B cell (primary cell): ENCODE measurements around the gene MORF4L1. TPM values are rescaled to one million over a fixed set of nuclear protein-coding genes. Genes with fewer than 3 reads are reported as not detected.

Experiments used
- ATAC-seq: fragments of 200-7000 bp; cut with Tn5 transposase; one replicate; pipeline ENCODE4 v1.10.0; 2021; ENCODE audit warnings: low read depth, mild to moderate bottlenecking, moderate number of reproducible peaks, moderate library complexity
- CTCF ChIA-PET: fragments of 350-600 bp; sonication (Branson Sonifier 250); formaldehyde crosslinking; loops from one replicate; lab custom pipeline; 2021; ENCODE audit warnings: antibody characterized with exemption, inconsistent platforms; lab: Charles Lee
- POLR2A ChIA-PET: fragments of 350-600 bp; sonication (Branson Sonifier 250); formaldehyde crosslinking; loops from one replicate; lab custom pipeline; 2021; ENCODE audit warnings: antibody characterized with exemption; lab: Charles Lee
- DNase-seq: peaks from one replicate; pipeline ENCODE4 v3.0.0; 2013
- H2AFZ ChIP-seq: 2 replicates; pipeline ENCODE4 v1.6.1; 2012; ENCODE audit warnings: mild to moderate bottlenecking, low read depth, low read length; ENCODE audit not compliant: insufficient read depth, poor library complexity, severe bottlenecking
- H3K27ac ChIP-seq, 2 donors: 1 replicate in 1 of 2; 2 replicates in 1 of 2; pipeline ENCODE4 v1.5.1; 2012 to 2013; ENCODE audit warnings: low read length in 2 of 2, mild to moderate bottlenecking in 2 of 2, moderate library complexity in 1 of 2
- H3K27me3 ChIP-seq, 4 experiments: fragments of 200-600 bp in 1 of 4; sonication (generic) in 1 of 4; replicated peaks in 1 of 4; 1 replicate in 2 of 4; 2 replicates in 2 of 4; pipeline versions ENCODE4 v1.6.1 to v1.7.0; 2013 to 2016; ENCODE audit warnings: low read length in 3 of 4, mild to moderate bottlenecking in 2 of 4, mixed read lengths in 1 of 4, moderate library complexity in 1 of 4; ENCODE audit not compliant: insufficient read depth in 4 of 4, control insufficient read depth in 3 of 4; ENCODE audit errors: control extremely low read depth in 1 of 4
- H3K36me3 ChIP-seq, 2 experiments: replicated peaks in 1 of 2; 1 replicate in 1 of 2; 2 replicates in 1 of 2; pipeline versions ENCODE4 v1.6.1 to v1.7.1; 2013; ENCODE audit warnings: low read length in 1 of 2; ENCODE audit not compliant: insufficient read depth in 2 of 2, control insufficient read depth in 1 of 2; ENCODE audit errors: control extremely low read depth in 1 of 2, extremely low read depth in 1 of 2
- H3K4me1 ChIP-seq, 2 donors: fragments of 200-600 bp in 1 of 2; sonication (generic) in 1 of 2; 1 replicate in 1 of 2; 2 replicates in 1 of 2; pipeline versions ENCODE4 v1.5.1 to v1.6.1; 2013 to 2017; ENCODE audit warnings: low read length in 2 of 2; ENCODE audit not compliant: control insufficient read depth in 2 of 2, insufficient read depth in 2 of 2
- H3K4me2 ChIP-seq: replicated peaks from 2 replicates; pipeline ENCODE3; 2012; ENCODE audit warnings: mild to moderate bottlenecking, low read depth, low read length; ENCODE audit not compliant: poor library complexity, severe bottlenecking
- H3K4me3 ChIP-seq, 5 experiments: fragments of 200-600 bp in 1 of 5; sonication (generic) in 1 of 5; 1 replicate in 3 of 5; 2 replicates in 2 of 5; pipeline versions ENCODE4 v1.5.1 to v1.7.0; 2011 to 2016; ENCODE audit warnings: low read length in 4 of 5, mild to moderate bottlenecking in 4 of 5, low read depth in 2 of 5, control low read depth in 1 of 5, moderate library complexity in 1 of 5; ENCODE audit not compliant: insufficient read depth in 1 of 5; ENCODE audit errors: control extremely low read depth in 1 of 5, extremely low read depth in 1 of 5
- H3K79me2 ChIP-seq: fragments of 200-600 bp; sonication (generic); one replicate; pipeline ENCODE4 v1.6.0; 2016; ENCODE audit warnings: low read length; ENCODE audit not compliant: control insufficient read depth, insufficient read depth
- H3K9ac ChIP-seq: fragments of 200-600 bp; sonication (generic); 2 replicates; pipeline ENCODE4 v1.6.1; 2017; ENCODE audit warnings: mild to moderate bottlenecking, low read length, moderate library complexity
- H3K9me3 ChIP-seq, 3 donors: one replicate each; pipeline versions ENCODE4 v1.6.1 to v1.7.1; 2013; ENCODE audit warnings: low read length in 2 of 3; ENCODE audit not compliant: control insufficient read depth in 2 of 3, insufficient read depth in 1 of 3; ENCODE audit errors: control extremely low read depth in 1 of 3
- H4K20me1 ChIP-seq: 2 replicates; pipeline ENCODE4 v1.6.0; 2012; ENCODE audit warnings: mild to moderate bottlenecking, low read length; ENCODE audit not compliant: insufficient read depth, control insufficient read depth, poor library complexity, severe bottlenecking
- H3K27ac Mint-ChIP-seq: one replicate; pipeline ENCODE4 v1.8.0; 2021; ENCODE audit warnings: mixed read lengths
- H3K27me3 Mint-ChIP-seq: one replicate; pipeline ENCODE4 v1.8.0; 2021; ENCODE audit warnings: mixed read lengths
- H3K4me1 Mint-ChIP-seq: one replicate; pipeline ENCODE4 v1.8.0; 2021; ENCODE audit warnings: mixed read lengths
- H3K4me3 Mint-ChIP-seq: one replicate; pipeline ENCODE4 v1.8.0; 2021; ENCODE audit warnings: mixed read lengths
- H3K9me3 Mint-ChIP-seq: one replicate; pipeline ENCODE4 v1.8.0; 2022; ENCODE audit warnings: mixed read lengths; ENCODE audit not compliant: insufficient read depth
- EZH2 ChIP-seq: IDR thresholded peaks from 2 replicates; pipeline ENCODE4 v1.6.1; 2012; ENCODE audit warnings: borderline replicate concordance, low read depth, mild to moderate bottlenecking, moderate library complexity, low read length; ENCODE audit not compliant: insufficient read depth, poor library complexity, severe bottlenecking
- WGBS: methylation state at CpG from one replicate; pipeline ENCODE4 v1.1.5; 2013; ENCODE audit warnings: missing lambda C conversion rate; ENCODE audit not compliant: insufficient coverage; 5-methylcytosine and 5-hydroxymethylcytosine counted together
- intact Hi-C: fragments of 100-400 bp; cut with micrococcal nuclease; formaldehyde crosslinking; loops from one replicate; pipeline ENCODE4 v1.10.0; 2022
- polyA plus RNA-seq: library from polyadenylated mRNA; depleted of rRNA; stranded (reverse); fragments of >200 nt; gene quantifications from 2 replicates; pipeline ENCODE4 v1.2.3, GENCODE V29; 2012
- total RNA-seq, 2 donors: library from RNA; stranded (reverse); fragments of 120-200 nt in 1 of 2; gene quantifications; 1 replicate in 1 of 2; 2 replicates in 1 of 2; pipeline versions ENCODE4 v1.2.3 to v1.2.4, GENCODE V29; 2013 to 2022
- TF ChIP-seq, protein P1 (sequence below): fragments of 200-600 bp; IDR thresholded peaks from one replicate; pipeline ENCODE4 v1.8.0; 2022; ENCODE audit warnings: antibody characterized with exemption, mild to moderate bottlenecking

The MORF4L1 gene
- total and polyA plus RNA-seq, 2 donors (not counting 1 experiment from before 2014, with no cell fraction given): 79.0 to 242 TPM

DNA sequence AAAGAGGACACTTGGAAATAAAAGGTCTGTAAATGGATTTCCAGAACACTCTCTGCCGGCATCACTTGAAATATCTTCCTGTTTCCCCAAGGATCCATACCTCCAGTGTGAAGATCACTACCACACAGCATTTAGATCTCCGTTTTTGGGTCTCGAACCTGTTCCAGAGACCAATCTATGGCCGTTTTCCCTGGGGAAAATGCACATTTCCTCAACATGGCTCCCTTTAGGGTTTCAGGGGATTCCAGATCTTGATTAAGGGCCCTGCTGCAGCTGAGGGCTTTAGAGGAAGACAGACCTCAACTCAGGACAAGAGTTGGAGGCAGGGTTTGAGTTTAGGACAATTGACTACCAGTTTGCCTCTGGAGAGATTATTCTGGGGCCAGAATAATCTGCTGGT, 70.1 kb downstream of the MORF4L1 start:
- ChIA-PET POLR2A (interaction anchor here (2.0 kb wide), 1 partner anchor 83 kb away, joined by 5 read pairs; no protein-coding TSS in a partner anchor), CTCF (interaction anchor here (1.0 to 2.7 kb wide), 5 partner anchors 17 to 83 kb away, joined by 3 to 31 read pairs (median 12); no protein-coding TSS in a partner anchor)
- Mint-ChIP-seq H3K4me3 (peak overlapping the region; percentile 98), H3K27me3 (no peaks in the 10 kb centered on the region), H3K4me1 (peaks cover 47% of the 10 kb centered on the region), H3K9me3 (no peaks in the 10 kb centered on the region), H3K27ac (peak overlapping the region; percentile 95)
- Histone ChIP-seq H3K36me3 (no peaks in the 10 kb centered on the region), H3K9ac (peak overlapping the region; percentile 87), H3K9me3 (peaks cover 0 to 7% (median 0%) of the 10 kb centered on the region in 3 donors), H4K20me1 (no peaks in the 10 kb centered on the region), H3K27ac (peak overlapping the region; percentile 11 to 83), H3K27me3 (no peaks in the 10 kb centered on the region), H2AFZ (no peak overlapping the region), H3K4me2 (peak overlapping the region; percentile 96), H3K4me3 (peak overlapping the region in 4 of 5 experiments; percentile 20 to 97 (median 96)), H3K79me2 (peaks cover 43% of the 10 kb centered on the region), H3K4me1 (peaks cover 54 to 67% of the 10 kb centered on the region in 2 donors)
- TF ChIP-seq, protein P1, sequence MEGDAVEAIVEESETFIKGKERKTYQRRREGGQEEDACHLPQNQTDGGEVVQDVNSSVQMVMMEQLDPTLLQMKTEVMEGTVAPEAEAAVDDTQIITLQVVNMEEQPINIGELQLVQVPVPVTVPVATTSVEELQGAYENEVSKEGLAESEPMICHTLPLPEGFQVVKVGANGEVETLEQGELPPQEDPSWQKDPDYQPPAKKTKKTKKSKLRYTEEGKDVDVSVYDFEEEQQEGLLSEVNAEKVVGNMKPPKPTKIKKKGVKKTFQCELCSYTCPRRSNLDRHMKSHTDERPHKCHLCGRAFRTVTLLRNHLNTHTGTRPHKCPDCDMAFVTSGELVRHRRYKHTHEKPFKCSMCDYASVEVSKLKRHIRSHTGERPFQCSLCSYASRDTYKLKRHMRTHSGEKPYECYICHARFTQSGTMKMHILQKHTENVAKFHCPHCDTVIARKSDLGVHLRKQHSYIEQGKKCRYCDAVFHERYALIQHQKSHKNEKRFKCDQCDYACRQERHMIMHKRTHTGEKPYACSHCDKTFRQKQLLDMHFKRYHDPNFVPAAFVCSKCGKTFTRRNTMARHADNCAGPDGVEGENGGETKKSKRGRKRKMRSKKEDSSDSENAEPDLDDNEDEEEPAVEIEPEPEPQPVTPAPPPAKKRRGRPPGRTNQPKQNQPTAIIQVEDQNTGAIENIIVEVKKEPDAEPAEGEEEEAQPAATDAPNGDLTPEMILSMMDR: no peak
- TF ChIP-seq EZH2: no peak
- no peak for DNase-seq
- WGBS: 83% methylated on average over 4 of the region's 4 CpGs
- intact Hi-C loops: no loop called here
- ATAC-seq: no peak

DNA sequence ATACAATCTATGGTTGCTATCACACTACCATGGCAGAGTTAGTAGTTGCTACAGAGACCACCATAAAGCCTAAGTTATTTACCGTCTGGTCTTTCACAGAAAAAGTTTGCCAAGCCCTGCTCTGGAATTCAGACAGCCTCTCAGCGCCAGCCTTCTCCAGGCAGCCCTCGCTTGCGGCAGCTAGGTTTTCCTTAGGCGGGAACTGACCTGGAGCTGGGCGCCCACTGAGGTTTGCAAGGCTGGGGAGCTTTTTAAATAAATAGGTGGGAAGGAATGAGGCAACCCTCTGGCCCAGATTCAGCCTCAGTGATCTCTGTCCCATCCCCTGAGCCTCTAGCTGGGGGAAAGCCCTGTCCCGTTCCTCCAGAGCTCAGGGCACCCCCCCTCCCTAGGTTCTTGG, 71.0 kb downstream of the MORF4L1 start:
- ATAC-seq (no peak), DNase-seq (no peak)
- H3K4me3 Mint-ChIP-seq: peak overlapping the region; percentile 98
- intact Hi-C loops: loop anchor here (1.0 to 2.0 kb wide), 2 partner anchors 61 to 71 kb away; partner anchors contain the start of gene MORF4L1
- Histone ChIP-seq H2AFZ (peak overlapping the region; percentile 87), H3K79me2 (peaks cover 43% of the 10 kb centered on the region), H4K20me1 (no peaks in the 10 kb centered on the region), H3K27me3 (no peaks in the 10 kb centered on the region), H3K27ac (peak overlapping the region; percentile 77 to 83), H3K36me3 (no peaks in the 10 kb centered on the region), H3K4me1 (peaks cover 44 to 57% of the 10 kb centered on the region in 2 donors), H3K4me2 (peak overlapping the region; percentile 96), H3K4me3 (peak overlapping the region in 4 of 5 experiments; percentile 61 to 97 (median 96)), H3K9me3 (peaks cover 0 to 7% (median 0%) of the 10 kb centered on the region in 3 donors), H3K9ac (peak overlapping the region; percentile 87)
- WGBS: 66% methylated on average over 6 of the region's 7 CpGs
- TF ChIP-seq EZH2: no peak
- TF ChIP-seq, protein P1: no peak
- peak overlapping the region; percentile 95 for H3K27ac Mint-ChIP-seq
- H3K27me3 Mint-ChIP-seq: no peaks in the 10 kb centered on the region
- H3K9me3 Mint-ChIP-seq: no peaks in the 10 kb centered on the region
- ChIA-PET CTCF (interaction anchor here (0.8 to 2.7 kb wide), 5 partner anchors 18 to 82 kb away, joined by 3 to 31 read pairs (median 12); no protein-coding TSS in a partner anchor), POLR2A (interaction anchor here (1.0 to 2.1 kb wide), 4 partner anchors 33 to 82 kb away, joined by 3 to 12 read pairs (median 6); no protein-coding TSS in a partner anchor)
- peaks cover 39% of the 10 kb centered on the region for H3K4me1 Mint-ChIP-seq
